Small intestine (tissue), 7 donors: ENCODE measurements around the gene IFNGR2. TPM values are rescaled to one million over a fixed set of nuclear protein-coding genes. Genes with fewer than 3 reads are reported as not detected.
"Not testable (repeated sequence)": the region's sequence is repeated elsewhere in the genome, so short reads cannot be mapped to it uniquely, and the experiment has no call there.

Source experiments
- DNase-seq, 2 donors: peaks; one replicate each; pipeline versions ENCODE4 v3.0.0 to v3.0.0-alpha.2; 2013
- FAIRE-seq: peaks from 2 replicates; lab custom pipeline; 2012; peaks lifted over from hg19 to GRCh38; lab: Jason Lieb, UNC
- H3K27ac ChIP-seq, 3 donors: one replicate each; pipeline ENCODE4 v1.5.1; 2013; ENCODE audit warnings: low read length in 2 of 3, mild to moderate bottlenecking in 2 of 3, control low read depth in 1 of 3, inconsistent platforms in 1 of 3, low read depth in 1 of 3, moderate library complexity in 1 of 3
- H3K27me3 ChIP-seq, 3 donors: one replicate each; pipeline ENCODE4 v1.6.1; 2013; ENCODE audit warnings: low read length in 3 of 3, inconsistent platforms in 1 of 3; ENCODE audit not compliant: control insufficient read depth in 3 of 3, insufficient read depth in 3 of 3
- H3K36me3 ChIP-seq, 3 donors: one replicate each; pipeline ENCODE4 v1.6.1; 2013; ENCODE audit warnings: low read length in 3 of 3, inconsistent platforms in 1 of 3, low read depth in 1 of 3, mild to moderate bottlenecking in 1 of 3, moderate library complexity in 1 of 3; ENCODE audit not compliant: control insufficient read depth in 3 of 3, insufficient read depth in 2 of 3
- H3K4me1 ChIP-seq, 3 donors: one replicate each; pipeline ENCODE4 v1.6.1; 2013; ENCODE audit warnings: low read length in 2 of 3, inconsistent platforms in 1 of 3, low read depth in 1 of 3, mild to moderate bottlenecking in 1 of 3, moderate library complexity in 1 of 3; ENCODE audit not compliant: control insufficient read depth in 3 of 3, insufficient read depth in 2 of 3
- H3K4me3 ChIP-seq, 3 donors: one replicate each; pipeline ENCODE4 v1.5.1; 2013; ENCODE audit warnings: low read length in 3 of 3, control low read depth in 1 of 3, inconsistent platforms in 1 of 3, low read depth in 1 of 3, mild to moderate bottlenecking in 1 of 3, moderate library complexity in 1 of 3
- H3K9me3 ChIP-seq, 2 donors: one replicate each; pipeline ENCODE4 v1.6.1; 2013; ENCODE audit warnings: low read depth in 1 of 2, low read length in 1 of 2; ENCODE audit not compliant: control insufficient read depth in 2 of 2, insufficient read depth in 1 of 2
- WGBS, 3 donors: extraction: QIAGEN DNeasy Blood & Tissue Kit; methylation state at CpG; one replicate each; pipeline ENCODE4 v1.1.7; 2013; 5-methylcytosine and 5-hydroxymethylcytosine counted together
- polyA plus RNA-seq, 4 donors: library from polyadenylated mRNA; stranded (reverse) in 3 of 4; unstranded in 1 of 4; fragments of 200-250 nt in 3 of 4; fragments of 120-200 nt in 1 of 4; gene quantifications; one replicate each; pipeline versions ENCODE4 v1.2.1 to v1.2.3, GENCODE V29; 2013
- donor health status: healthy with polysubstance abuse.
- donor health status: control.
- donor health status: control.
- donor health status: Bipolar disorder and iron deficiency.
- donor health status: healthy.

Gene IFNGR2
- polyA plus RNA-seq, 4 donors, result 42.8 to 121 (median 68.8) TPM

DNA sequence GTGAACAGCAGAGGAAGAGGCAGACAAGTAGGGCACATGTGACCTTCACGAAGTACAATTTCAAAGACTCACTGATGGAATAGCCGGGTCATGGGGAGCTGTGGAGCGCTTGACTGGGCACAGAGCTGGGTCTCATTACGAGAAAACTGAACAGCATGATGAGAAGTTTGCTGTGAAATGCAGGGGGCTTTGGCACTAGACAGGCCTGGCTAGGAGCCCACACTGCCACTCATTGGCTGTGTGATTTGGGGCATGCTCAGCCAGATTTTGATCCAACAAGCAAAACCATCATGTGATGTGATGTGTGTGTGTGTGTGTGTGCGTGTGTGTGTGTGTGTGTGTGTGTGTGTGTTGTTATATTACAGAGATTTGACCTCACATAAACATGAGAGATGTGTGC is 4.9 kb upstream of the IFNGR2 start:
- FAIRE-seq (no peak), DNase-seq (no peak)
- Histone ChIP-seq H3K27me3 (no peaks in the 10 kb centered on the region), H3K27ac (no peak overlapping the region), H3K9me3 (no peaks in the 10 kb centered on the region), H3K4me3 (no peak overlapping the region), H3K4me1 (peaks cover 0 to 4% (median 0%) of the 10 kb centered on the region in 3 donors), H3K36me3 (no peaks in the 10 kb centered on the region)
- 87 to 95% (median 91%) methylated on average over 4 to 5 of the region's 5 CpGs for WGBS, 3 donors

GRCh38 chr21:33401630-33401992 is 1.6 kb upstream of the IFNGR2 start:
- H3K27ac ChIP-seq, result no peak overlapping the region

GRCh38 chr21:33402001-33402979 is 923 bp upstream of the IFNGR2 start:
- Histone ChIP-seq H3K27me3 (no peaks in the 10 kb centered on the region), H3K9me3 (no peaks in the 10 kb centered on the region), H3K4me3 (peak overlapping the region; percentile 44 to 96 (median 80)), H3K36me3 (peaks cover 0 to 15% (median 0%) of the 10 kb centered on the region in 3 donors), H3K4me1 (peaks cover 6 to 17% (median 6%) of the 10 kb centered on the region in 3 donors), H3K27ac (peak overlapping the region in 2 of 3 donors; percentile 74 to 78)
- DNase-seq, result peak in 1 of 2 donors; percentile 68
- 56 to 76% (median 70%) methylated on average over 45 of the region's 45 CpGs for WGBS, 3 donors
- FAIRE-seq, result no peak

More at GRCh38 chr21:33401630-33401992, 1.6 kb upstream of the IFNGR2 start:
- FAIRE-seq (no peak), DNase-seq (no peak)
- H3K4me3 ChIP-seq, result no peak overlapping the region
- H3K4me1 ChIP-seq, result peaks cover 3 to 17% (median 6%) of the 10 kb centered on the region in 3 donors
- no peaks in the 10 kb centered on the region for H3K9me3 ChIP-seq
- 81 to 88% (median 85%) methylated on average over 6 of the region's 6 CpGs for WGBS, 3 donors
- H3K36me3 ChIP-seq, result peaks cover 0 to 13% (median 0%) of the 10 kb centered on the region in 3 donors
- no peaks in the 10 kb centered on the region for H3K27me3 ChIP-seq

- Histone ChIP-seq H3K9me3 (no peaks in the 10 kb centered on the region), H3K4me1 (peaks cover 6 to 17% (median 8%) of the 10 kb centered on the region in 3 donors), H3K36me3 (peaks cover 0 to 21% (median 0%) of the 10 kb centered on the region in 3 donors), H3K4me3 (peak overlapping the region; percentile 78 to 96 (median 80)), H3K27ac (peak overlapping the region; percentile 89 to 95 (median 93)), H3K27me3 (no peaks in the 10 kb centered on the region)
- 4 to 6% (median 4%) methylated on average over 37 to 47 of the region's 47 CpGs for WGBS, 3 donors
- FAIRE-seq (no peak), DNase-seq (peak; percentile 66 to 79)
Observed at GRCh38 chr21:33403786-33404585, 773 bp downstream of the IFNGR2 start.

- Histone ChIP-seq H3K4me3 (no peak overlapping the region), H3K9me3 (no peaks in the 10 kb centered on the region), H3K4me1 (peaks cover 6 to 26% (median 12%) of the 10 kb centered on the region in 3 donors), H3K27ac (peak overlapping the region in 1 of 3 donors; percentile 93), H3K27me3 (no peaks in the 10 kb centered on the region), H3K36me3 (peaks cover 0 to 33% (median 0%) of the 10 kb centered on the region in 3 donors)
- FAIRE-seq (no peak), DNase-seq (no peak)
- WGBS, 3 donors, result 54 to 57% (median 56%) methylated on average over 5 of the region's 5 CpGs
Observed at GRCh38 chr21:33406493-33406892, 3.3 kb downstream of the IFNGR2 start.

DNA sequence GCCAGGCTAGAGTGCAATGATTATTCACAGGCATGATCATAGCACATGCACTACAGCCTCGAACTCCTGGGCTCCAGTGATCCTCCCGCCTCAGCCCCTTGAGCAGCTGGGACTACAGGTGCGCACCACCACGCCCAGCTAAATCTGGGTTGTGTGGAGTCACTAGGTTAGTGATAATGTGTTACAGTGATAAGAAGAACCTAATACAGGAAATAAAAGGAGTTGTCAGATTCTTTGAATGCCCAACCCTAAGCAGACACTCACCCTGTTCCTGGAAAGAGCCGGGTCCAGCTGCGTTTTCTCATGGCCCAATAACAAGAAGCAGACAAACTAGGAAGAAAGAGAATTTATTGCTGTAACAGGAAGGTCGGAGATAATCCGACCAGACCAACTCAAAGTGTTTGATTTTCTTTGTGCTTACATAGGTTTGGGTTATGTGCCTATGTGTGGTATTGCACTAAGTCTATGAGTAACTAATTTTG is 8.8 kb downstream of the IFNGR2 start:
- no peak overlapping the region for H3K4me3 ChIP-seq
- peak overlapping the region; percentile 81 to 95 (median 93) for H3K27ac ChIP-seq
- no peak for FAIRE-seq
- H3K27me3 ChIP-seq, result no peaks in the 10 kb centered on the region
- peaks cover 2 to 50% (median 3%) of the 10 kb centered on the region in 3 donors for H3K36me3 ChIP-seq
- no peaks in the 10 kb centered on the region for H3K9me3 ChIP-seq
- DNase-seq, result peak; percentile 86 to 93
- H3K4me1 ChIP-seq, result peaks cover 10 to 45% (median 14%) of the 10 kb centered on the region in 3 donors
- 13 to 49% (median 36%) methylated on average over 8 of the region's 8 CpGs for WGBS, 3 donors

DNA sequence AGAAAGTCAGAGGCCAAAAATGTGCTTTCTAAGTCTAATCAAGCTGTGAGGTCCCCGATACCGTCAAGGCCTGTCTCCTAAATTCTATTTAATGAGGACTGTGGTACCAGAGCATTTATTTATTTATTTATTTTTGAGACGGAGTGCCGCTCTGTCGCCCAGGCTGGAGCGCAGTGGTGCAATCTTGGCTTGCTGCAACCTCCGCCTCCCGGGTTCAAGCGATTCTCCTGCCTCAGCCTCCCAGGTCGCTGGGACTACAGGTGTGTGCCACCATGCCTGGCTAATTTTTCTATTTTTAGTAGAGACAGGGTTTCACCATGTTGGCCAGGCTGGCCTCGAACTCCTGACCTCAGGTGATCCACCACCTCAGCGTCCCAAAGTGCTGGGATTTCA is 9.2 kb downstream of the IFNGR2 start:
- Histone ChIP-seq H3K36me3 (peaks cover 2 to 51% (median 3%) of the 10 kb centered on the region in 3 donors), H3K27ac (peak overlapping the region; percentile 81 to 95 (median 93)), H3K4me1 (peaks cover 13 to 45% (median 14%) of the 10 kb centered on the region in 3 donors)
- not testable (repeated sequence) for H3K27me3 ChIP-seq, H3K4me3 ChIP-seq, H3K9me3 ChIP-seq, DNase-seq, FAIRE-seq
- WGBS, 3 donors, result 19 to 65% (median 44%) methylated on average over 12 of the region's 12 CpGs
